ENCODE data around the gene MSS51.

Gene MSS51

GRCh38 chr10:73444457-73444856, 11.1 kb upstream of the MSS51 start:
- no peak overlapping the region for H3K4me3 ChIP-seq (ENCODE audit: low read depth, low read length)
- no peak for DNase-seq (ENCODE audit: low read depth)
- TF ChIP-seq CTCF (IDR thresholded peaks at IDR 0.05; ENCODE audit: insufficient read depth, low read depth, low read length, missing control alignments) = no peak

GRCh38 chr10:73439605-73440312, 6.4 kb upstream of the MSS51 start:
- H3K4me3 ChIP-seq (ENCODE audit: low read depth, low read length) = no peak overlapping the region
- DNase-seq (ENCODE audit: low read depth) = no peak
- TF ChIP-seq CTCF (IDR thresholded peaks at IDR 0.05; ENCODE audit: insufficient read depth, low read depth, low read length, missing control alignments) = no peak

GRCh38 chr10:73439055-73439454, 5.7 kb upstream of the MSS51 start:
- no peak overlapping the region for H3K4me3 ChIP-seq (ENCODE audit: low read depth, low read length)
- DNase-seq (ENCODE audit: low read depth) = no peak
- no peak for TF ChIP-seq CTCF (IDR thresholded peaks at IDR 0.05; ENCODE audit: insufficient read depth, low read depth, low read length, missing control alignments)

- no peak overlapping the region for H3K4me3 ChIP-seq (ENCODE audit: low read depth, low read length)
- no peak for DNase-seq (ENCODE audit: low read depth)
- no peak for TF ChIP-seq CTCF (IDR thresholded peaks at IDR 0.05; ENCODE audit: insufficient read depth, low read depth, low read length, missing control alignments)
Observed at GRCh38 chr10:73432646-73433537, 469 bp downstream of the MSS51 start.

GRCh38 chr10:73426318-73426717, 7.0 kb downstream of the MSS51 start:
- no peak for TF ChIP-seq CTCF (IDR thresholded peaks at IDR 0.05; ENCODE audit: insufficient read depth, low read depth, low read length, missing control alignments)
- no peak overlapping the region for H3K4me3 ChIP-seq (ENCODE audit: low read depth, low read length)
- DNase-seq (ENCODE audit: low read depth) = no peak

- TF ChIP-seq CTCF (IDR thresholded peaks at IDR 0.05; ENCODE audit: insufficient read depth, low read depth, low read length, missing control alignments) = no peak
- no peak for DNase-seq (ENCODE audit: low read depth)
- H3K4me3 ChIP-seq (ENCODE audit: low read depth, low read length) = no peak overlapping the region
Observed at GRCh38 chr10:73424478-73424877, 8.9 kb downstream of the MSS51 start.
